WTC11 (cell line): ENCODE measurements around the gene IPPK. TPM values are rescaled to one million over a fixed set of nuclear protein-coding genes. Genes with fewer than 3 reads are reported as not detected.
A peak's percentile ranks its signal among the peaks of the same experiment; 100 is the strongest.

Source experiments
- ATAC-seq: fragments of 200-7000 bp; cut with Tn5 transposase; 2 replicates; pipeline ENCODE4 v1.10.0; 2021; ENCODE audit warnings: mild to moderate bottlenecking, moderate library complexity
- CTCF ChIA-PET: fragments of 300-600 bp; sonication (Branson Sonifier 250); formaldehyde crosslinking; loops from one replicate; lab custom pipeline; 2021; ENCODE audit warnings: antibody characterized with exemption; lab: Charles Lee
- POLR2A ChIA-PET: fragments of 350-600 bp; sonication (Branson Sonifier 250); formaldehyde crosslinking; loops from one replicate; lab custom pipeline; 2021; ENCODE audit warnings: antibody characterized with exemption; lab: Charles Lee
- DNase-seq: peaks from one replicate; pipeline ENCODE4 v3.0.0; 2021; ENCODE audit warnings: low spot score
- H3K27ac Mint-ChIP-seq: 2 replicates; pipeline ENCODE4 v1.8.0; 2021; ENCODE audit warnings: mixed read lengths
- H3K27me3 Mint-ChIP-seq: 2 replicates; pipeline ENCODE4 v1.8.0; 2021; ENCODE audit warnings: low read depth, mild to moderate bottlenecking, moderate library complexity, mixed read lengths
- H3K36me3 Mint-ChIP-seq: 2 replicates; pipeline ENCODE4 v1.8.0; 2021; ENCODE audit warnings: mixed read lengths
- H3K4me1 Mint-ChIP-seq: 2 replicates; pipeline ENCODE4 v1.8.0; 2022; ENCODE audit warnings: mixed read lengths
- H3K4me3 Mint-ChIP-seq: 2 replicates; pipeline ENCODE4 v1.8.0; 2021; ENCODE audit warnings: mild to moderate bottlenecking, moderate library complexity, mixed read lengths
- H3K9me3 Mint-ChIP-seq: 2 replicates; pipeline ENCODE4 v1.8.0; 2021; ENCODE audit warnings: mixed read lengths
- ATF6 ChIP-seq: sonication (generic); formaldehyde crosslinking; IDR thresholded peaks from 2 replicates; pipeline ENCODE4 v1.8.1; 2023; ENCODE audit warnings: mild to moderate bottlenecking, missing genetic modification reagents
- CTCF ChIP-seq: fragments of 200-600 bp; IDR thresholded peaks from 2 replicates; pipeline ENCODE4 v1.8.0; 2022; ENCODE audit warnings: antibody characterized with exemption
- E2F4 ChIP-seq: sonication (generic); formaldehyde crosslinking; IDR thresholded peaks from 2 replicates; pipeline ENCODE4 v1.8.1; 2022; ENCODE audit warnings: low read depth, mild to moderate bottlenecking, moderate library complexity, missing genetic modification reagents, borderline replicate concordance
- EMX1 ChIP-seq: fragments of 250-450 bp; sonication (Bioruptor Pico); IDR thresholded peaks from 2 replicates; pipeline ENCODE4 v1.8.0; 2021; ENCODE audit warnings: mild to moderate bottlenecking
- ERG ChIP-seq: fragments of 250-450 bp; sonication (Bioruptor Pico); IDR thresholded peaks from 2 replicates; pipeline ENCODE4 v1.8.0; 2021; ENCODE audit warnings: mild to moderate bottlenecking
- ETV6 ChIP-seq: sonication (generic); formaldehyde crosslinking; IDR thresholded peaks from 2 replicates; pipeline ENCODE4 v1.8.1; 2022; ENCODE audit warnings: mild to moderate bottlenecking, missing genetic modification reagents
- FOXK1 ChIP-seq: sonication (generic); formaldehyde crosslinking; IDR thresholded peaks from 2 replicates; pipeline ENCODE4 v1.8.0; 2022; ENCODE audit warnings: mild to moderate bottlenecking, moderate library complexity, missing genetic modification reagents
- FOXP1 ChIP-seq: sonication (generic); formaldehyde crosslinking; IDR thresholded peaks from 2 replicates; pipeline ENCODE4 v1.8.0; 2022; ENCODE audit warnings: missing genetic modification reagents, mild to moderate bottlenecking, moderate library complexity, borderline replicate concordance
- FOXP4 ChIP-seq: sonication (generic); formaldehyde crosslinking; IDR thresholded peaks from 2 replicates; pipeline ENCODE4 v1.8.0; 2022; ENCODE audit warnings: mild to moderate bottlenecking, missing genetic modification reagents
- OVOL2 ChIP-seq: fragments of 250-450 bp; sonication (Bioruptor Pico); IDR thresholded peaks from 2 replicates; pipeline ENCODE4 v1.9.0; 2021; ENCODE audit warnings: mild to moderate bottlenecking, borderline replicate concordance
- PRDM15 ChIP-seq: sonication (generic); formaldehyde crosslinking; IDR thresholded peaks from 2 replicates; pipeline ENCODE4 v1.8.0; 2022; ENCODE audit warnings: missing genetic modification reagents
- PREB ChIP-seq: sonication (generic); formaldehyde crosslinking; IDR thresholded peaks from 2 replicates; pipeline ENCODE4 v1.8.1; 2022; ENCODE audit warnings: mild to moderate bottlenecking, missing genetic modification reagents, moderate library complexity, borderline replicate concordance
- TCF7 ChIP-seq: sonication (generic); formaldehyde crosslinking; IDR thresholded peaks from 2 replicates; pipeline ENCODE4 v1.8.0; 2022; ENCODE audit warnings: mild to moderate bottlenecking, low read depth, missing genetic modification reagents, moderate library complexity
- USF2 ChIP-seq: sonication (generic); formaldehyde crosslinking; IDR thresholded peaks from 2 replicates; pipeline ENCODE4 v1.8.1; 2023; ENCODE audit warnings: mild to moderate bottlenecking, missing genetic modification reagents, moderate library complexity
- ZNF263 ChIP-seq: sonication (generic); formaldehyde crosslinking; IDR thresholded peaks from 2 replicates; pipeline ENCODE4 v1.8.1; 2022; ENCODE audit warnings: low read depth, mild to moderate bottlenecking, moderate library complexity, missing genetic modification reagents
- ZNF416 ChIP-seq: fragments of 250-450 bp; sonication (Bioruptor Pico); IDR thresholded peaks from 2 replicates; pipeline ENCODE4 v1.9.0; 2021; ENCODE audit warnings: mild to moderate bottlenecking, inconsistent platforms
- total RNA-seq: library from RNA; stranded (reverse); gene quantifications from 3 replicates; pipeline ENCODE4 v1.2.3, GENCODE V29; 2021

IPPK gene
- total RNA-seq, 1 experiment from 2014 or later = 8.6 TPM

GRCh38 chr9:92641092-92641809 lies 28.7 kb downstream of the IPPK start:
- CTCF ChIA-PET = no interaction called here
- H3K27ac Mint-ChIP-seq = peak overlapping the region; percentile 74
- no peak for ATAC-seq

More at GRCh38 chr9:92641092-92641809, 28.7 kb downstream of the IPPK start:
- POLR2A ChIA-PET = no interaction called here
- no peaks in the 10 kb centered on the region for H3K27me3 Mint-ChIP-seq
- TF ChIP-seq ZNF416 (no peak), ETV6 (CRISPR knock-in tag) (no peak), OVOL2 (CRISPR knock-in tag) (no peak), EMX1 (CRISPR knock-in tag) (no peak), FOXP1 (CRISPR knock-in tag) (no peak), FOXP4 (CRISPR knock-in tag) (no peak), ERG (no peak), TCF7 (CRISPR knock-in tag) (no peak), PRDM15 (CRISPR knock-in tag) (no peak), FOXK1 (CRISPR knock-in tag) (no peak), CTCF (no peak), E2F4 (no peak), PREB (no peak), ATF6 (CRISPR knock-in tag) (no peak), ZNF263 (no peak), USF2 (CRISPR knock-in tag) (no peak)
- H3K4me3 Mint-ChIP-seq = no peak overlapping the region
- H3K36me3 Mint-ChIP-seq = peaks cover 32% of the 10 kb centered on the region
- H3K9me3 Mint-ChIP-seq = no peaks in the 10 kb centered on the region
- DNase-seq = no peak
- no peaks in the 10 kb centered on the region for H3K4me1 Mint-ChIP-seq
